NOMO-1 treated with dmso at 0.1 percent for 144 hours (cell line): ENCODE data around the gene IGHMBP2.
A peak's percentile ranks its signal among the peaks of the same experiment; 100 is the strongest.

ENCODE experiments used
- DNase-seq: peaks from one replicate; lab custom pipeline; 2025; ENCODE audit not compliant: unreplicated experiment; lab: John Stamatoyannopoulos, UW

The IGHMBP2 gene

DNA sequence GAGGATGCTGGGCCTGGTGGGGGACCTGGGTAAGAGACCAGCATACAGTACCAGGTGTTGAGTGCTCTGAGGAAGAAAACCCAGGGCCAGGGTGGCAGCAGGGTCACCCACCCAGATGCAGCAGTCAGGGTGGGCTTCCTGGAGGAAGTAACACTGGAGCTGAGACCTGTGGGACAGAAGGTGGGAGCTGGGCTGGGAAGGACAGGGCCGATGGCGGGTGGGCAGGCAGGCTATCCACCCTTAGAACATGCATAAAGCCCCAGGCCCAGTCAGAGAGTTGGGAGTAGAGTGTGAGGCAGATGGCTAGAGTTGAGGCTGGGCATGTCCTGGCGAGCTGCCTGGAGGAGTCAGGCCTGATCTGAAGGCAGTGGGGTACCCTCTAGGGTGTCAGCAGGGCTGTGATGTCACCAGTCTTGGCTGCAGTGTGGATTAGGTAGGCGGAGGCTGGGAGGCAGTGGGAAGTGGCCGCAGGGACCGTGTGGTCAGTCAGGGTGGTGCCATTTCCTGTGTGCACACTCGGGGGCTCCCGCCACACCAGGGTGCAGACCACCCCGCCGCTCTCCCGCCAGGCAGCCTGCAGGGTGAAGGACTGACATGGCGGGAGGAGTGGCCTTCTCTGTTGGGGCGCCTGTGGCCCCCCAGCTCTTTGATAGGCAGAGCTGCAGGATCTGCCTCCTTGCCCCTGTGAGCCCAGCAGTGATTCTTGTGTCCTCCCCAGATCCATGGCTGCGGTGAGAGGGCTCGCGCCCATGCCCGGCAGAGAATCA lies 35.3 kb downstream of the IGHMBP2 start:
- DNase-seq, result no peak

DNA sequence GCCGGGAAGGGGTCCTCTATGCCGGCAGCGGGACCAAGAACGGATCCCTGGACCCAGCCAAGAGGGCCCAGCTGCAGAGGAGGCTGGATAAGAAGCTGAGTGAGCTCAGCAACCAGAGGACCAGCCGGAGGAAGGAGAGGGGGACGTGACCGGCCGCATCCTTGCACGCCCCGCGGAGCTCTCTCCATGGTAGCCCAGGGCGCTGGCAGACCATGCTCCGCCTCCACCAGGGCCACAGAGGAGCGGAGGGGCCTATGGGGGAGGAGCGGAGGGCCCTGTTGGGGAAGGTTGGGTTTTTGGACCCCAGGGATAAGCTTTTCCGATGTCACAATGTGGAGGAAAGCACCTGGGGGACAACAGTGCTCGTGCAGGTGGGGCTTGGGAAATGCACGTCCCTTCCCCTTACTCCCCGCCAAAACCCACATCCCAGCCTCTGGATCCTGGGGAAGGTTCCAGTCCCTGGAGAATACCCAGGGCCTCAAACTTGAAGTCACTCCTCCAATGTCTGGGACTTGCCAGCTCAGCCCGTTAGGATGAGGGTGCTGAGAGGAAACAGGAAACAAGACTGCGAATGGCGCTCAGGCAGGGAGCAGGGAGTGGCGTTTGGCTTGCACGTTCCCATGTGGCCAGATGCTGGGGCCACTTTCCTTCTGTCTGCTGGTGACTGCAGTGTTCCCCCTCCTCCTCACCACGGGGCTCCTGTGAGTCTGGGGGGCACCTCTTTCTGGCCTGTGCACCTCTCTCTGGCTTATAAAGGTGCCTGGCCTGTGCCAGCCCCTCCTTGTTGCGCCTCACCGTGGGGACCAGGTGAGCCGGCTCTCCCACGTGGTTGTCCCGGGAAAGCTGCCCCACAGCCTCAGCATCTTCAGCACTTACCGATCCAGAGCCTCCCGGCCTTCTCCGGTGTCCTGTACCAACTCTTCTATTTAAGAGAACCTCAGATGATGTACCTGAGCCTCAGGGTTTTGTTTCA lies 36.2 kb downstream of the IGHMBP2 start:
- no peak for DNase-seq

- no peak for DNase-seq
These were observed 37.1 kb downstream of the IGHMBP2 start for GRCh38 chr11:68940651-68941323.

DNA sequence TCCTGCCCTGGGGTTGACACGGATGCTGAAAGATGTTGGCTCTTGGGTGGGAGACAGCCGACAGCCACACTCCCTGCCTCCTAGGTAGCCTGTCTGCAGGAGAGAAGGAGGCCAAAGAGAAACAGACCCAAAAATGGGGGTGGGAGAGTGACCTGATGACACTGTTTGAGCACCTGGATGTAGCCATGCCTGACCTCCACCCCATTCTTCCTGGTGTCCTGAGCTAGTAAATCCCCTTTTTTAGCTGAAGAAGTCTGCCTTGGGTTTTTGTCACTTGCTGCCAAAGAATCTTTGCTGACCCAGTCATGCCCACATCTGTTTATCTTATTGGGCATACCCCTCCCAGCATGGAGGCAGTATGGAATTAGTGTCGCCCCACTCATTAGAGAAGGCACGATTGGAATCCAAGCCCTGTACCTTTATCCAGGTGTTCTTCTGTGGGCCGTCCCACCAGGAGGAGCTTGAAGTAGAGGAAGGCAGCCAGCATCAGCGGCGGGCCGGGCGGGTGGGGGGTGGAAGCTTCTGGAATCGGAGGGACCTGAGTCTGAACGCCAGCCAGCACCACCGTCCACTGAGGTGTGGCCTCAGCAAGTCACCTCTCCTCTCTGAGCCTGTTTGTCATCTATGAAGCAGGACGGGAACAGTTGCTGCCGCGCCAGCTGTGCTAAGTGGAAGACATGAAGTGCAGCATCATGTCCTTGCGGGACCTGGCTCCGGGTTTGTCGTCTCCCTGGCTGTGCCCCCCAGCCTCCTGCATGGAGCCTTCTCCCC lies 37.8 kb downstream of the IGHMBP2 start:
- DNase-seq, result no peak

DNA sequence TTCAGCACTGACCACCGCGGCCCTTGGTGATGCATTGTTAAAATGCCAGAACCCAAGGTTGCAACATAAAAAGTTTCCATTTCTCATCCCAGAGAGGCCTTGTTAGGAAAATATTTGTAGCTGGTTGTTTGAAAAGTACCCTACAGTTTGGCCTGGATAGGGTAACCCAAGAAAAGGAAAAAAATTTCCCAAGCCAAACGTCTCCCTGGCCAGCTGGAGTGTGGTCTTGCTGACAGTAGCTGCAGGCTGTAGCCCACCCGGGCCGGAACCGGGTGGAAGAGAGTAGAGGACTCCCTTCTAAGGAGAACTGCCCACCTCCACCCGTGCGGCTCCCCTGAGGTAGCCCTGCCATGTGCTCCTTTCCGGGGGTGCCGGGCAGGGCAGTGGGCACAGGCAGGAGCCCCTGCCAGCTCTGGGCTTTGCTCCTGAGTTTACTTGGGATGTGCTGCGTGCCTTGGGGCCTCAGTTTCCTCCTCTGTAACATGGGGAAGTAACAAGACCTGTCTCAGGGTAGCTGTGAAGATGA lies 38.5 kb downstream of the IGHMBP2 start:
- DNase-seq, result no peak

DNA sequence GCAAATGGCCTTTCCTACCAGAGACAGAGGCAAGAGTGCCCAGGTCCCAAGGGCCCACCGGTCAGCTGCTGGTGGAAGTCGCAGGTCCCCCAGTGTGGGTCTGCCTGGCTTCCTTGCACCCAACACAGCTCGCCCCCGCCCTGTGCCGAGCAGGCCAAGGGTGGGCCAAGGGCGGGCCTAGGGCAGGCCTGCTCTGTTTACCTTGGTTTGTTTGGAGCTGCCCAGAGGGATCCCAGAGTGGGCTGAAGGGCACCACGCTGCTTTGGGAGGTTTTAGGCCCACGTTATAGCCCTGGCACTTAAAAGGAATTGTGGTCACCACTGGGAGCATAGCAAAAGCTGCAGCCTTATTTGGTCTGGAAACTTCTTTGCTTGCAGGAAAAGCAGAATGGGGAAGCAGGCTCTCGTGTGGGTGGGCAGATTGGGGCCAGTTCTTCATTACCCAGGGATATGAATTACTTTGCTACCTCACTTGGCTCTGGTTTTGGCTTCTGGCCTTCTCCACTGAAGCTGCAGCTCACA lies 39.1 kb downstream of the IGHMBP2 start:
- DNase-seq, result no peak

DNA sequence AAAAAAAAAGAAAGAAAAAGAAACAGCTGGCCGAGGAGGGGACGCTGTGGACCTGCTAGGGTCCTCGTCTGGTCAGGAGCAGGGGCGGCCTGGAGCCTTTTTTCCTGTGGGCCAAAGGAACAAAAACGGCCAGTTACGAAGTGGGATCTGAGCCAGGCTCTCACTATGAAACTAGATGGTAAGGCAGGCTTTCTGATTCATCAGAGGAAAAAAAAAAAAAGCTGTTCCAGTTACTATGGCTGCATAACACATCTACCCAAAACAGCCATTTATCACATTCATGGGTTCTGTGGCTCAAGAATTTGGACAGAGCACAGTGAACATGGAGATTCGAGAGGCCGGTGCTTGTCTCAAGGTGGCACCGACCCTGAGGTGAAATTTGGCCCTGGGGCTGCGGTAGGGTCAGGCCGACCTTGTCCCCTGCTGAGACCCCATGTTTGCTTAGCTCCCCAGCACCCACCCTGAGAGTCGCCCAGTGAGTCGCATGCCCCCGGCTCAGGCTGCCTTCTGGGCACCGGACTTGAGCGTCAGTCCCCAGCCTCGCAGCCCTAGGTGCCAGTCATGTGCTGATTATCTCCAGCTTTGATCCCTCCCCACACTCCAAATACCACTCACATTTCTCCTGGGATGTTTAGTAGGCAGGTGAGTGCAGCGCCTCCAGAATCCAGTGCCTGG lies 42.9 kb downstream of the IGHMBP2 start:
- no peak for DNase-seq

DNA sequence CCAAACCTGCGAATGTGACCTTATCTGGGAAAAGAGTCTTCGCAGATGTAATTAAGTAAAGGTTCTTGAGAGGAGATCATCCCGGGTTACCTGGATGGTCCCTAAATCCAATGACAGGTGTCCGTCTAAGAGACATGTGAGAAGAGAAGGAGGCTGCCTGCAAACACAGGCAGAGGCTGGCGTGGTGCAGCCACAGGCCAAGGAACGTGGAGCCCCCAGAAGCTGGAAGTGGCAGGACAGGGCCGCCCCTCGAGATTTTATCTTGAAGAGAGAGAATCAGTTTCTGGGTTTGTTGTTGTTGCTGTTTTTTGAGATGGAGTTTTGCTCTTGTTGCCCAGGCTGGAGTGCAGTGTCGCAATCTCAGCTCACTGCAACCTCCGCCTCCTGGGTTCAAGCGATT lies 43.5 kb downstream of the IGHMBP2 start:
- DNase-seq, result no peak

- DNase-seq, result no peak
These were observed 44.8 kb downstream of the IGHMBP2 start for GRCh38 chr11:68948496-68948895.

- no peak for DNase-seq
These were observed 45.2 kb downstream of the IGHMBP2 start for GRCh38 chr11:68948935-68949334.

GRCh38 chr11:68950270-68950669 lies 46.6 kb downstream of the IGHMBP2 start:
- no peak for DNase-seq

GRCh38 chr11:68950762-68951161 lies 47.1 kb downstream of the IGHMBP2 start:
- DNase-seq, result no peak

DNA sequence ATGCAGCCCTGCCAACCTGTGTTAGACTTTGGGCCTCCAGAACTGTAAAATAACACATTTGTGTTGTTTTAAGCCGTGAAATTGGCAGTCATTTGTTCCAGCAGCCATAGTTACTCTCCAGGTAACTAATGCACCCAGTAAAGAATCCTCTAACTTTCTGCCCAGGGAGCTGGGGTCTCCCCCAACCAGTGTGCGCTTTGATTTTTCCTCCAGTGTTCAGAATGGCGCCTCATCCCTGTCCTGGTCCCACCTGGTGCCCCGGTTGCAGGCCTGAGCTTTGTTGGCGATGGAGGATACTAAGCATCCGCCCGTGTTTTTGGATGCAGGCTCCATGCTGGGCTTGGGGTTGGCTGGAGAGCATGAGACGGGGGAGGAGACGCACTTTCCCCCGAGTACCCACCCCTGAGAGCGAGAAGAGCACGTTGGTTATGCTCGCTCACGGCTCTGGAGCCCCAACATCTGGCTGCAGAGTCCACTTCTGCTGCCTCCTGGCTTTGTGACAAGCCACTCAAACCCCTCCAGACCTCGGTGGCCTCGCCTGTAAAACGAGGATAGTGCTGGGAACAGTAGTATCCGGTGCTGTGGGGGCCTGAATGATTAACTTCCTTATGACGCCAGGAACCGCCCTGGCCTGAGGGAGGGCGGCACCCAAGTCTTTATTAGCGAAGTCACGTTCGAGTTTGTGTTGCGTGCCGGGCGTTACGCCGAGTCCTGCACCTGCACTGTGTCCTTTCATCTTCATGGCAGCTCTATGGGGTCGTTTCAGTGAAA lies 51.3 kb downstream of the IGHMBP2 start:
- DNase-seq, result peak; percentile 67

DNA sequence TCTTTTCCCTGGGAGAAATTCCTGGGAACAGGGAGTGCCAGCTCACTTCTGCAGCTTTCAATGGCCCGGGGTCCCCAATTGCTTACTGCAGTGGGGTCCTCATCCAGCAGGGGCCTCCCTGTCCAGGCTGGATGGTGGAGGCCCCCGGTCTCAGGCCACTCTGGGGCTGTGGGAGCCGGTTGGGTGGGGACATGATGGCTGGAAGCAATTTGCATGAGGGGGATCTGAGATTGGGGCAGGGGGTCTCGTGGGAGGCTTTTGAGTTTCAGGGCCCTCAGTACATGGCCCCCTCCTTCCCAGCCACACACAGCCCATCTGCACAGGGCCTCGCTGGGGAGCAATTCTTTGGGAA lies 51.9 kb downstream of the IGHMBP2 start:
- DNase-seq, result no peak

DNA sequence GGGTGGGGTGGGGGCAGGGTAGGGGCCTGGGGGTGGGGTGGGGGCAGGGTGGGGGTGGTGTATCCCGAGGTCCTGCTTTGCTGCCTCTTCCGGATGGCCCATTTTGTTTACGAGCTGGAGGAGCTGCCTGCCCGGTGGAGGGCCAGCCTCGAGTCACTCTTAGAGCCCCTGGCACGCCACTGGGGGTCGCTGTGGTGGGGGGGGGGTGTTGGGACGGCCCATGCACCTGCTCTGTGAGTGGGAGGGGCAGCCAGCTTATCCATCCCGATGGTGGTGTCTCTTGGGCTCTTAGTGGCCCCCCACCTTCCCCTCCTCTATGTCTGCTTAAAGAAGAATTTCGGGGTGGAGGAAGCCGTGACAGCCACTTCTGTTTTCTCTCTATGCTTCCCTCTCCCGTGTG lies 52.5 kb downstream of the IGHMBP2 start:
- no peak for DNase-seq

DNA sequence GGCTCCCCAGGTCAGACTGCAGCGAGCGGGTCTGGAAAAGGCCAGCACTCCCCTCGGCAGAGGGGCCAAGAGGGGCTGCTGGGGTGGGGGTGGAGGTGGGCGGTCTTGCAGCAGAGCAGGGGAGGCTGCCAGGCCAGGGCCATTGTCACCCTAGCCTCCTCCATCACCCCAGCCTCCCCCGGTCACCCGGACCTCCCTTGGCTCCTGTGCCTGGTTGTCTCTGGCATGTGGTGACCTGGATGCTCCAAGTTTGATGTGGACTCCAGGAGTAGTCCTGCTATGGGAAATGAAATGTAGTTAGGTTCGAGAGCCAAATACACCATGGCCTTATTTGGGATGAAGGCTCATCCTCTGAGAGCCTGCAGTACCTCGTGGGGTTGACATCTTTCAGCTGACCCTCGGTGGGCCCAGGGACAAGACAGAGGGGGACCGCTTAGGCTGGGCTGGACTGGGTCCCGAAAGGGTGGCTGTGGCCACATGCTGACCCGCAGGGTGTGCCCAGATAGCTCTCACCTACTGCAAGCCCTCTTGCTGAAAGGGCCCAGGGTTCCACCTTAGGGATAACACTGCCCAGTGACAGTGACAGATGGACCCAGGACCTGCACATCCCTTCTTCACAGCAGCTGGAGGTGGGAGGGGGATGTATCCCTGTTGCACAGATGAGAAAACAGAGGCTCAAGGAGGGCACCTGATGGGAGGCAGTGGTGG lies 53.0 kb downstream of the IGHMBP2 start:
- DNase-seq, result no peak

DNA sequence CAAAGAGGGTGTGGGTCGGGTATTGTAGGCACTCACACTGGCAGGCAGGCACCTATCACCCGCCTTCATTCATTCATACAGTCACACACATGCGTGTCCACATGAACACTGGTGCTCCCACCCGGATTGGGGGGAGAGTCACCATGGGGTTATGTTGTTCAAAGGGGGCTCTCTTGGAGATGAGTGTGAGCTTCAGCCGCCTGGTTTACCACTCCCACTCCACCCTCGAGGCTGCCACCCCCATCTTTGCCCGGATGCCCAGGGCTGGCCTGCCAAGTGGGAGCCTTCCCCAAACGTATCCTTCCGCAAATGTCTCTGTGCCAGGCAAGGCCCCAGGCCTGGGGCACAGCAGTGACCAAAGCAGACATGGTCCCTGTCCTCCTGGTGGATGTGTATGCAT lies 54.5 kb downstream of the IGHMBP2 start:
- DNase-seq, result no peak

DNA sequence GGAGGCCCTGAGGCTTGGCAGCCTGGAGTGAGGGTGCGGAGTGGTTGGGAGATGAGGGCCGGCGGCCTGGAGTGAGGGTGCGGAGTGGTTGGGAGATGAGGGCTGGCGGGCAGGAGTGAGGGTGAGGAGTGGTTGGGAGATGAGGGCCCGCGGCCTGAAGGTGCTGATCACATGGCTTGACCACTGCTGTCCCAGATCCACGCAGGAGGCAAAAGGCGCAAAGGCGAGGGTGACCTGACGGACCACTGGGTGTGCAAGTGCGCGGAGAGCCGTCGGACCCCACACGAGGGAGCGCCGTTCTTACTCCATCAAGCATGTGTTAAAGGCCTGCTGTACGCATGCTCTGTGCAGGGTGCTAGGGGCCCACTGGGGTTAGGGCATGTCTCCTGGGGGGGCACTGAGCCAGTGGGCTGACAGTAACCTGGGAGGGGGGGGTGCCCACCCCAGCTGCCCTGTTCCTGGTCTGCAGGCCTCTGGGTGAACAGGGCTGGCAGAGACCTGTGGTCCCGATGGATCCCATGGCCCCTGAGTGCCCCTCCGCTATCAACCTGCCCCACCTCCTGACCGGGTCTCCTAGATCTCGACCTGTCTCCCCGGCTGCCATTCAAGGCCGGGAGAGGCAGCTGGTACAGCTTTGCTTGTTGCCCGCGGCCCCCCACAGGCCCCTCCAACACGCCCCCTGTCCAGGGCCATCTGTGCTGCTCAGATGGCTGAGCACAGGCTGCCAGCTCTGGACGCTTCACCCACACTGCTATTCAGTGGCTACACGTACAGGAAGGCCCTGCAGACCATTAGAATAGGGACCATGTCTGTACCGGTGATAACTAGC lies 56.0 kb downstream of the IGHMBP2 start:
- DNase-seq, result no peak
